Type B pancreatic cell (in vitro differentiated cells): ENCODE data around the gene DGKQ. TPM values are rescaled to one million over a fixed set of nuclear protein-coding genes. Genes with fewer than 3 reads are reported as not detected.

Experiments used
- DNase-seq: peaks from one replicate; pipeline ENCODE4 v3.0.0; 2021; ENCODE audit warnings: mixed read lengths; ENCODE audit not compliant: unreplicated experiment; ENCODE audit errors: extremely low spot score
- H3K27ac Mint-ChIP-seq: 2 replicates; pipeline ENCODE4 v1.8.0; 2021; ENCODE audit warnings: mild to moderate bottlenecking, mixed read lengths
- H3K27me3 Mint-ChIP-seq: 2 replicates; pipeline ENCODE4 v1.8.0; 2021; ENCODE audit warnings: mixed read lengths
- H3K36me3 Mint-ChIP-seq: 2 replicates; pipeline ENCODE4 v1.8.0; 2021; ENCODE audit warnings: mixed read lengths
- H3K4me1 Mint-ChIP-seq: one replicate; pipeline ENCODE4 v1.8.0; 2021; ENCODE audit warnings: mixed read lengths; ENCODE audit not compliant: unreplicated experiment
- H3K4me3 Mint-ChIP-seq: 2 replicates; pipeline ENCODE4 v1.8.0; 2021; ENCODE audit warnings: mild to moderate bottlenecking, mixed read lengths
- H3K9me3 Mint-ChIP-seq: 2 replicates; pipeline ENCODE4 v1.8.0; 2021; ENCODE audit warnings: mixed read lengths
- CTCF ChIP-seq: fragments of 200-600 bp; sonication (generic); conservative IDR thresholded peaks from 2 replicates; pipeline ENCODE4 v1.5.0; 2021; ENCODE audit warnings: antibody characterized with exemption, mild to moderate bottlenecking
- total RNA-seq: library from RNA; stranded (reverse); gene quantifications from 2 replicates; pipeline ENCODE4 v1.2.1, GENCODE V29; 2021; ENCODE audit warnings: low replicate concordance

DGKQ gene
- total RNA-seq, 1 donor from 2014 or later, result 17.0 TPM

GRCh38 chr4:1011022-1011665, 37.8 kb upstream of the DGKQ start, which contains the start of gene FGFRL1:
FGFRL1 (plus strand) TSS chr4:1011626; CDS start chr4:1012486, 860 bp downstream.
- Mint-ChIP-seq H3K4me1 (peaks cover 6% of the 10 kb centered on the region), H3K27me3 (peaks cover 36% of the 10 kb centered on the region), H3K4me3 (peak within 1 kb of the TSS; percentile 87), H3K36me3 (no peaks in the 10 kb centered on the region), H3K9me3 (peaks cover 7% of the 10 kb centered on the region), H3K27ac (peak within 1 kb of the TSS; percentile 95)
- TF ChIP-seq CTCF, result no peak
- peak; percentile 93 for DNase-seq

DNA sequence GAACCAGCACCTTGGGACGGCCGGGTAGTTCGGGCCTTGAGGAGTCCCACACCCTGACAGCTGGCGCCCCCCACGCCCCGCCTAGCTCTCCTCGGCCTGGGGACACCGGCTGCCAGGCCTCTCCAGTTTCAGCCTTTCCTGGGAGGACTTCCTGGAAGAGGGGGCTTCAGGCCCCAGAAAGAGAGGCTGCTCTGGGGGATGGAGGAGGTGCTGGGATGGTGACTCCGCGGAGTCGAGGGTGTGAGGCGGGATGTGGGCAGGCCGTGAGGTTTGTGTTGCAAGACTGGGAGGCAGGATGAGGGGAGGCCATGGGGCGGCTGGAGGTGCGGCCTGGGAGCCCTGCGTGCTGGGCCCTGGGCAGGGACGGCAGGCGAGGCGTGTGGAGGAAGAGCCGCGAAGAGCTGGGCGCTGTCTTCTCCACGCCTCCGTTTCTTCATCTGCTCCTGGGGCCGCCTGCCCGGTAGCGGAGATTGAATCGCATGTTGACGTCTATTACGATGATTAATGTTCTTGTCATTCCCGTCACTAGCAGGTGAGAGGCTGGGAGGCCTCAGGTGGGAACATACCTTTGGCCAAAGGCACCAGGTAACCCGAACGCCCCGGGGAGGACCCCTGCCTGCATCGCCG, 37.1 kb upstream of the DGKQ start:
- no peak for DNase-seq
- peak overlapping the region; percentile 95 for H3K27ac Mint-ChIP-seq
- TF ChIP-seq CTCF, result peak; percentile 23
- H3K27me3 Mint-ChIP-seq, result peaks cover 41% of the 10 kb centered on the region
- H3K36me3 Mint-ChIP-seq, result no peaks in the 10 kb centered on the region
- H3K4me1 Mint-ChIP-seq, result peaks cover 6% of the 10 kb centered on the region
- H3K4me3 Mint-ChIP-seq, result peak overlapping the region; percentile 87
- peaks cover 7% of the 10 kb centered on the region for H3K9me3 Mint-ChIP-seq

DNA sequence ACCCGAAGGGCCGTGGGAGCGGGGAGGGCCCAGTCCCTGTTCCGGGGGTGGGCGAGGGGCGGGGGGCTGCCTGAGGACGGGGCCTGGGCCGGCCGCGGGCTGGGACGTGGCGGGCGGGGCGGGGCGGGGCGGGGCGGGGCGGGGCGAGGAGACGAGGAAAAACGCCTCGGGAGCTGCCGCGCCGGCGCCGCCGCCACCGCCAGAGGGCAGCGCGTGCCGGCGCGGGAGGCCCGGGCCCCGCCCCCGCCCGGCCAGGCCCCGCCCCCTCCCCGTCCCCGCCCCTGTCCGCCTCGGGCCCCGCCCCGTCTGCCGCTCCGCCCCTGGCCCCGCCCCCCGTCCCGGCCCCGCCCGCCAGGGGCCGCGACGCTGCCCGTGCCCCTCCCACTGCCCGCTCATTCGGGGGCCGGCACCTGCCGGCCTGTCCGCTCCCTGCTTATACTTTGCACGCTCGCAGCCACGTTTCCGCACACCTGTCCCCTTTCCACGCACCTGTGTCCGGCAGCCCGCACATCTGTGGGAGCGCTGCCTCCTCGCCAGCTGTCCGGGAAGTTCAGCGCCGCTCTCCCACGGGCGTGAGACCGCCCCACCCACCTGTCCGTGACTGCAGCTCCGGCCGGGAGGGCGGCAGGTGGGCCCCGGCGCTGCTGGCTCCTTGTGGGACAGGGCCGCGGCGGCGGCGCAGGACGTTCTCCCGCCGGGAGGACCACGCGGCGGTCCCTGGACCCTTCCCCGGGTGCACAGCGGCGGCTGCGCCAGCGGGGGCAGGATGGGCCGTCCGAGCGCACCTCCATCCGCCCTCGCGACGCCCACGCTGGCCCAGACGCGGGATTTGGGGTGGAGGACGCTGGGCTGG, 36.4 kb upstream of the DGKQ start:
- Mint-ChIP-seq H3K9me3 (peaks cover 7% of the 10 kb centered on the region), H3K4me1 (peaks cover 6% of the 10 kb centered on the region), H3K27ac (no peak overlapping the region), H3K4me3 (peak overlapping the region; percentile 81), H3K27me3 (peaks cover 44% of the 10 kb centered on the region), H3K36me3 (no peaks in the 10 kb centered on the region)
- no peak for DNase-seq
- peak; percentile 49 for TF ChIP-seq CTCF

DNA sequence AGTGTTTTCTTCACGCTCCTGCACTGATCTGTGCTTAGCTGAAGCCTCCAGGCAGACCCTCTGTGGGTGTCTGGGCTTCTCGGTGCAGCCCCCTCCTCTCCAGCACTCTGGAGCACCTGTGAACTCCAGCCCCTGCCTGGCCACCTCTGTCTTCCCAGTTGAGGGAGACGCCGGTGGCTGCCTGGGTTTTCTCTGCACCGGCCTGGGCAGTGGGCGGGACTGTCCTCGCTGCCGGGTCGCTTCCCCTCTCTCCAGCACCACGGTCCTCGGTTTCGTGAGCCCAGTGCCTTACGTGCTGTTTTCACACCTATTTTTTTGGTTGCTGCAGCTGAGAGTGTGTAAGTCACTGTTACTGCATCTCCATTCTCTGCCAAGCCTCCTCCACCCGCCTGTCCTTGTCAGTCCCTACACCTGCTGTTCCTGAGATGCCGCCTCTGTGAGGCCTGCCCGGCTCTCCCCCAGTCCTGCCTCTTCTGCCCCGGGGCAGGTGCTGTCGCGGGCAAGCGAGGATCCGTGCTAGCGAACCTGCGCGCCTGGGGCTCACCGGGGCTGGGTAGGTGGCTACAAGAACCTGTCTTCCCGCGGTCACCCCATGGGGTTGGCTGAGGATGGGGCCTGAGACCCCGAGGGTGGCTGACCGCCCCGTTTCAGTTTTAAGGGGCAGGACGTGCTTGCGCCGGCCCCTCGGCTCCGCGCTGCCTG, 35.6 kb upstream of the DGKQ start:
- Mint-ChIP-seq H3K4me1 (peaks cover 3% of the 10 kb centered on the region), H3K36me3 (no peaks in the 10 kb centered on the region), H3K4me3 (peak overlapping the region; percentile 78), H3K27ac (peak overlapping the region; percentile 41), H3K9me3 (peaks cover 7% of the 10 kb centered on the region), H3K27me3 (peaks cover 49% of the 10 kb centered on the region)
- no peak for TF ChIP-seq CTCF
- no peak for DNase-seq

GRCh38 chr4:1006856-1007255, 33.5 kb upstream of the DGKQ start:
- H3K27ac Mint-ChIP-seq, result no peak overlapping the region
- no peak for DNase-seq
- no peaks in the 10 kb centered on the region for H3K4me1 Mint-ChIP-seq
- no peak for TF ChIP-seq CTCF
- no peaks in the 10 kb centered on the region for H3K36me3 Mint-ChIP-seq
- peaks cover 7% of the 10 kb centered on the region for H3K9me3 Mint-ChIP-seq
- peaks cover 59% of the 10 kb centered on the region for H3K27me3 Mint-ChIP-seq
- H3K4me3 Mint-ChIP-seq, result no peak overlapping the region
